Measurements from ENCODE around the gene EEF1AKMT4. TPM values are rescaled to one million over a fixed set of nuclear protein-coding genes. Genes with fewer than 3 reads are reported as not detected.

Gene EEF1AKMT4
- total and polyA plus RNA-seq, 2 of the 4 experiments (the other 2 are of a cell fraction): 2.9 to 3.6 TPM

DNA sequence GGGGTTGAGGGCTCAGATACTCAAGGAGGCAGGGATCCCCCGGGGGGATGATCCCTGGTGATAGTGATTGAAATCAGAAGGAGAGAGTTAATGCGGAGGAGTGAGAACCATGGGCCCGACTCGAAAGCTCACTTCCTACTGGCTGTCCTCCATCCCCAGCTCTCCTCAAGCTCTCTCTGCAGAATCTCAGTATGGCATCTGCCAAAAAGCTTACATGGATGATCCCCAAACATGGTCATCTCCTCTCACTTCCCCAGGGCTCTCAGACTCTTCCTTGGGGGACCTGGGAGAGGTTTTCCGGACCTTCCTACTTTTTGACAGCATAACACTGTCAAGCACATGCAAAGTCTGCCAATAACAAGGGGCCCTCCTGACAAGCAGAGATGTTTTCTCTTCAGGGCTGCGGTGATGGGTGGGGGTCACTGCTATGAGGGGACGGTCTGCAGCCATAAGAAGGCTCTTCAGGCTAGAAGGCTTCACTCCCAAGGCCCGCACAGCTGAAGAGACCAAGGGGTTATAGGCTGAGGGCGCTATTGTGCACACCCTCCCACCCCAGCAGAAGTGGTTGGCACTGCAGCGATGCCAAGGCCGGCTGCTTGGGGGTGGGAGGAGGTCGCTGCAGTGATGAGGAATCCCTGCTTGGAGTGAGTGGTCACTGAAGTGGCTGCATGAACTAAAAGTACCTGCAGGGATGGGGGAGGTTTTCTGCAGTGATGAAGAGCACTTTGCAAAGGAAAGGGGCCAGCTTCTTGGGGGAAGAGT is 20.9 kb upstream of the EEF1AKMT4 start:
- CTCF ChIA-PET: interaction anchor here (0.5 to 1.6 kb wide), 5 partner anchors 11 to 44 kb away, joined by 3 to 10 read pairs (median 4); no protein-coding TSS in a partner anchor
- H3K27ac ChIP-seq (ENCODE audit: insufficient read depth, low read length): no peak overlapping the region
- dilution Hi-C loops (cut with HindIII; ENCODE audit: low sequenced_read_pairs, unreplicated experiment): no loop called here
- peaks cover 69% of the 10 kb centered on the region for H3K27me3 ChIP-seq (ENCODE audit: control insufficient read depth, insufficient read depth, low read length)
- no peak overlapping the region for H2BK5ac ChIP-seq (ENCODE audit: low read depth, low read length, poor library complexity, severe bottlenecking)
- H3K9me3 ChIP-seq (ENCODE audit: control insufficient read depth, insufficient read depth, low read length): no peaks in the 10 kb centered on the region
- intact Hi-C loops (cut with micrococcal nuclease): loop anchor here (5.0 kb wide), 1 partner anchor 59 kb away; no protein-coding TSS in a partner anchor
- H2AFZ ChIP-seq (replicated peaks; ENCODE audit: low read length, poor library complexity): no peak overlapping the region
- in situ Hi-C loops (cut with MboI; ENCODE audit: low sequenced_read_pairs): no loop called here
- H2AK9ac ChIP-seq (replicated peaks; ENCODE audit: low read depth, low read length, poor library complexity): no peak overlapping the region
- no TSS peak for BruUV-seq (replicated peaks)
- no peak for ATAC-seq (ENCODE audit: low read depth)
- TF ChIP-seq BHLHE40 (IDR thresholded peaks at IDR 0.05; ENCODE audit: low read depth, low read length): no peak
- TF ChIP-seq SMC3 (IDR thresholded peaks at IDR 0.05; ENCODE audit: low read depth, low read length): no peak
- no peak for TF ChIP-seq RAD21 (IDR thresholded peaks at IDR 0.05; ENCODE audit: low read length)
- TF ChIP-seq, protein P1, sequence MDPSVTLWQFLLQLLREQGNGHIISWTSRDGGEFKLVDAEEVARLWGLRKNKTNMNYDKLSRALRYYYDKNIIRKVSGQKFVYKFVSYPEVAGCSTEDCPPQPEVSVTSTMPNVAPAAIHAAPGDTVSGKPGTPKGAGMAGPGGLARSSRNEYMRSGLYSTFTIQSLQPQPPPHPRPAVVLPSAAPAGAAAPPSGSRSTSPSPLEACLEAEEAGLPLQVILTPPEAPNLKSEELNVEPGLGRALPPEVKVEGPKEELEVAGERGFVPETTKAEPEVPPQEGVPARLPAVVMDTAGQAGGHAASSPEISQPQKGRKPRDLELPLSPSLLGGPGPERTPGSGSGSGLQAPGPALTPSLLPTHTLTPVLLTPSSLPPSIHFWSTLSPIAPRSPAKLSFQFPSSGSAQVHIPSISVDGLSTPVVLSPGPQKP (IDR thresholded peaks at IDR 0.05; ENCODE audit: borderline replicate concordance, low read depth, low read length): no peak
- TF ChIP-seq CEBPB (IDR thresholded peaks at IDR 0.05; ENCODE audit: low read depth, low read length): no peak
- TF ChIP-seq RFX5 (IDR thresholded peaks at IDR 0.05; ENCODE audit: low read depth, low read length): no peak
- H4K91ac ChIP-seq (ENCODE audit: insufficient read depth, low read depth, low read length): no peak overlapping the region
- no peak overlapping the region for H3K18ac ChIP-seq (ENCODE audit: low read depth, low read length)
- H3K4me3 ChIP-seq (ENCODE audit: insufficient read depth, low read depth, low read length): no peak overlapping the region
- H3K23ac ChIP-seq (ENCODE audit: low read depth, low read length): no peak overlapping the region
- no CpG with 5 or more reads among the region's 12 CpGs for WGBS, 2 experiments (ENCODE audit: extremely low coverage in 2 of 2, insufficient read length in 1 of 2)
- H2AK5ac ChIP-seq (ENCODE audit: low read depth, low read length): no peak overlapping the region
- H3K56ac ChIP-seq (ENCODE audit: extremely low read depth, insufficient read depth, low read length): no peak overlapping the region
- no peak overlapping the region; the same call in 1 of the 2 replicates for H3K4me2 ChIP-seq (ENCODE audit: low read depth, low read length)
- H4K8ac ChIP-seq (ENCODE audit: low read depth in 2 of 2, low read length in 2 of 2): no peak overlapping the region
- no peaks in the 10 kb centered on the region; the same call in 1 of the 2 replicates for H3K4me1 ChIP-seq (ENCODE audit: control insufficient read depth, insufficient read depth, low read length)
- no peak for DNase-seq
- no peak overlapping the region for H2BK15ac ChIP-seq (ENCODE audit: low read depth, low read length)
- no peaks in the 10 kb centered on the region for H3K79me1 ChIP-seq (ENCODE audit: low read depth in 1 of 2, low read length in 2 of 2)
- H3K36me3 ChIP-seq (ENCODE audit: control insufficient read depth, insufficient read depth, low read length): no peaks in the 10 kb centered on the region
- POLR2A ChIA-PET (ENCODE audit: unreplicated experiment): no interaction called here
- H3K4ac ChIP-seq (ENCODE audit: low read depth, low read length): no peak overlapping the region
- no peak overlapping the region for H2BK20ac ChIP-seq (ENCODE audit: low read depth, low read length)
- H2BK120ac ChIP-seq (ENCODE audit: low read depth, low read length): no peak overlapping the region
- no peak overlapping the region for H3K14ac ChIP-seq (replicated peaks; ENCODE audit: low read depth, low read length)
- H4K20me1 ChIP-seq (ENCODE audit: insufficient read depth, low read length): no peaks in the 10 kb centered on the region; the same call in 1 of the 2 replicates
- no peak overlapping the region for H4K5ac ChIP-seq (ENCODE audit: low read depth, low read length)
- H3K9ac ChIP-seq (ENCODE audit: low read depth, low read length): no peak overlapping the region
- H3K9me1 ChIP-seq (ENCODE audit: insufficient read depth, low read length): 0 out of 2 replicates have a peak, but pooled peaks cover 3% of the 10 kb centered on the region

All from IMR-90 (cell line).